NOMO-1 (cell line): ENCODE results near the gene ARIH1.
A peak's percentile ranks its signal among the peaks of the same experiment; 100 is the strongest.
"Not testable (repeated sequence)": the region's sequence is repeated elsewhere in the genome, so short reads cannot be mapped to it uniquely, and the experiment has no call there.

Experiments
- DNase-seq, 2 experiments: peaks; one replicate each; lab custom pipeline; 2025; ENCODE audit not compliant: unreplicated experiment in 2 of 2; lab: John Stamatoyannopoulos, UW

ARIH1 gene

DNA sequence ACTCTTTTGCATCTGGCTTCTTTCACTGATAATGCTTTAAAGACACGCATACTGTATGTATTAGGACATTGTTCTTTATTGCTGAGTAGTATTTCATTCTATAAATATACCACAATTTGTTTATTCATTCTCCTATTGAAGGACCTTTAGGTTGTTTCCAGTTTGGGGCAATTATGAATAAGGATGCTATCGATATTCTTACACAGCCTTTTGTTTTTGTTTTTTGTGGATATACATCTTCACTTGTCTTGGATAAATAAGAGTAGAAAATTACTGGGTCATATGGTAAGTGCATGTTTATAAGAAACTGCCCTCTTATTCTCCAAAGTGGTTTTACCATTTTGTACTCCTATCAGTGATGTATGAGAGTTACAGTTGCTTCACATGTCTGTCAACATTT, 118.5 kb downstream of the ARIH1 start:
- DNase-seq, result no peak

DNA sequence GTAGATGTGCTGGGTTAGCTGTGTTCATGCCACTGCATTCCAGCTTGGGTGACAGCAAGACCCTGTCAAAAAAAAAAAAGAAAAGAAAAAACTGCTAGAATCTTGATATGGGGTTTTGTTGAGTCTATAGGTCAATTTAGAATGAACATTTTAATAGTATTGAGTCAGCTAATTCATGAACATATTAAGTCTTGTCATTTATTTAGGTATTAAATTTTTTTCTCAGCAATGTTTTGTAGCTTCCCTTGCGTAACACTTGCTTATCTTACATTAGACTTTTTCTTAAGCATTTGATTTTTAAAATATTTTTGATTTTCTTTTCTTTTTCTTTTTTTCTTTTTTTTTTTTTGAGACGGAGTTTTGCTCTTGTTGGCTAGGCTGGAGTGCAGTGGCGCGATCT, 119.7 kb downstream of the ARIH1 start:
- no peak for DNase-seq

DNA sequence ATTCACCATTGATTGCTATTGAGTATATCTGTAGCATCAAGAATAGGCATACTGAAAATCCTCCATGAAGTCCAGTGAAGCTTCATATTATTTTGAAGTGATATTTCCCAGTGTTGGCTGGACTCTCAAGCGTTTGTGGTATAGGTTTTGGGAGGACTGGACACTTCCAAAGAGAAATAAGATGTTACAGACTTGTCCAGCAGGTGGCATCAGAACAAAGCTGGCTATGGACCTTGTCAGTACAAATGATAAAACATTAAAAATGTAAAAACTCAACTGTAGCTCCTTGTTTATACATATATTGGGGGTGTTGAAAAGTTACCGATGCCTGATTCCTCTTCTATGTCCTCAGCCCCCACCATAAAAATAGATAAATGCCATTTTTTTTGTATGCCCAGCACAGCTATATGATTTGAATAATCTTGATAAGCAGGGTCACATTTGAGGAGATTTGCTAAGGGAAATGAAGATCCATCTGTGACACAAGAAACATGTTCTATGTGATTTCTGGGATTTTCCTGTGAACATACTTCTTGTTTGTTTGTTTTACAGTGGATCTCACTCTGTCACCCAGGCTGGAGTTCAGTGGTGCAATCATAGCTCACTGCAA, 125.8 kb downstream of the ARIH1 start:
- peak in 1 of 2 experiments; percentile 39 for DNase-seq

DNA sequence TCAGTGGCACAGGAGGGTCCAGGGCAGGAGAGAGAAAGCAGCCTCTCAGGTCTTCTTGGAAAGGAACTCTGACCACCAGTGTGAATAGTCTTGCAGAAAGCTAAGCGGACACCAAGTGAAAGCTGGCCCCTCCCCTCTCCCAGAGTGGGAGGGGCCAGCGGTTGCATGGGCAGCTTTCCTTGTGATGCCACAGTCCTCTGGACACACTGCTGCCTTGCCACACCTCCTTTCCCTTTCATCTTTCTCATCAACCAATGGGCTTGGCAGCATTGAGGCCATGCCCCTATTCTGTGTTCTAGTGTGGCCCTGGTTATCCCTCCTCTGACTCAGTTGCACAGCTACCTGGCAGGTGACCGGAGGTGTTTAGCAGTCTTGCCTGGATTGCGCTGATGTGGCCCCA, 130.7 kb downstream of the ARIH1 start:
- no peak for DNase-seq

DNA sequence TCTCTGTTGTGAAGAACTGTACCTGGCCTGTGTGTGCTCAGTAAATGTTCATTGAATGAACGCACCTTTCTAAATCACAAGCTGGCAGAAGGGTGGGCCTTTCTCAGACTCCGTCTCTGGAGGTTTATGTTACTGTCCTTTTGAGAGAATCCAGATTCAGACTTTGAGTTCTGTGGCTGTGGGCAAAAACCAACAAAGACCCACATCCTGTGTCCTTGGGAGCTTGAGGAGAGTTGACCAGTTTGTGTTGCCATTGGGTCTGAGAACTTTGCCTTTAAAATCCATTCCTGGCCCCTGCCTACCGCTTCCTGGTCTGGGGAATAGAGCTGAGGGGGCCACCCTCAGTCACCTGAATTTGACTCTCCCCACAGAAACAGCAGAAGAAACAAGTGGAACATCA, 134.0 kb downstream of the ARIH1 start:
- not testable (repeated sequence) for DNase-seq

DNA sequence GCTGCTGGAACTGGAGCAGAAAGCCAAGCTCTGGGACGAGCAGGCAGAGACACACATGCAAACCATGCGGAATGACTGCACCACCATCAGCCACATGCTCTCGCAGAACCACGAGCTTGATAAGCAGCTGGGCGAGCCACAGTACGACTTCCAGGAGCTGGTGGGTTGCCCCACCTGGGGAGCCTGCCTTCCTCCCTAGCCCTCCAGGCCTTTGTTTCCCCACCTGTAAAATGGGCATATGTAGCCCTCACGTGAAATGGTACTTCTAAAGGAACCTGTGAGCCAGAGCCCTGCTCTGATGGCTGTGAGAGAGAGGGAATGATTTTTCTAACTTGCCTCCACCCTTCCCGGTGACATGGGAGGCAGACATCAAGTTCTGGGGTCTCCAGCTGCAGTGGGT, 135.7 kb downstream of the ARIH1 start:
- no peak for DNase-seq

DNA sequence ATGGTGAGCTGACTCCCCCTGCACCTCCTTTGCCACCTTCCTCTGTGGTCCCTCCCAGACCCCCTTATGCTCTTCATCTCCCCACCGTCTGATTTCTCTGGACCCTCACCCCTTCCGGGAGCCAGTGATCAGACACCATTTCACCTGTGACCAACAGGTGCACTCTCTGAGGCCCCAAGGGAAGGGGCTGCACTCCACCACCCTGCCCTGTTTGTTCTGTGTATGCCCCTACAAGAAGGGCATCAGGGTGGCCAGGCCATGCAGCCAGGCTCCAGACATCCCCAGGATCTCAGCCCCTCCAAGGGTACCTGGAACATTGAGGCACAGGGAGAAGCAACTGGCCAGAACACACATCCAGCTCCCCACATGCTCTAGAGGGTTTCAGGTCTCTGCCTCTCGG, 138.2 kb downstream of the ARIH1 start:
- not testable (repeated sequence) for DNase-seq

DNA sequence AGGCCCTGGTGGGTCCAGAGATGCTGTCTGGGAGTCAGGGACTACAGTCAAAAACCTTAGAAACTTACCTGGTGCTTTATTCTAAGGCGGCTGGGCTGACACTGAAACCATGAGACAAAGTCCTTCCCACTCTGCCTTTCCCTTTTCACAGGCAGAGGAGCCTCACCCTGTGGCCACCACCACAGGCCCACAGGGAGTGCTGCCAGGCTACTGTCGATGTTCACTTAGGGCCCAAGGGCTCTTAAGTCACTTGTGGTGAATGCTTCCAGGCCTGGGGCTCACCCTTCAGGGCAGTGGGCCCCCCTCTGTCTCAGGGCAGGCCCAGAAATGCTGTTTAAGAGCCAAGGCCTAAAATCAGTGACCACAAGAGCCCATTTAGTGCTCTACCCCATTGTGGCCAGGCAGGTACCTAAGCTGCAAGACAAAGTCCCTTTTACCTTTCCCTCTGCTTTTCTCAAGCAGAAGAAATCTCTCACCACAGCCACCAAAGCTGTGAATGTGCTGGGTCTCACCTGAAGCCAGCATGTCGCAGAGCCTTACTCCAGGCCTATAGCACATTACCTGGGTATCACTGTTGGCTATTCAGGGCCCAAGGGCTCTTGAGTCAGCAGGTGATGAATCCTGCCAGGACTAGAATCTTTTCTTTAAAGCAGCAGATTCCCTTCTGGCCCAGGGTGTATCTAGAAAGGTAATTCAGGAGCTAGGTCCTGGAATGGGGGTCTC, 140.8 kb downstream of the ARIH1 start:
- no peak for DNase-seq

DNA sequence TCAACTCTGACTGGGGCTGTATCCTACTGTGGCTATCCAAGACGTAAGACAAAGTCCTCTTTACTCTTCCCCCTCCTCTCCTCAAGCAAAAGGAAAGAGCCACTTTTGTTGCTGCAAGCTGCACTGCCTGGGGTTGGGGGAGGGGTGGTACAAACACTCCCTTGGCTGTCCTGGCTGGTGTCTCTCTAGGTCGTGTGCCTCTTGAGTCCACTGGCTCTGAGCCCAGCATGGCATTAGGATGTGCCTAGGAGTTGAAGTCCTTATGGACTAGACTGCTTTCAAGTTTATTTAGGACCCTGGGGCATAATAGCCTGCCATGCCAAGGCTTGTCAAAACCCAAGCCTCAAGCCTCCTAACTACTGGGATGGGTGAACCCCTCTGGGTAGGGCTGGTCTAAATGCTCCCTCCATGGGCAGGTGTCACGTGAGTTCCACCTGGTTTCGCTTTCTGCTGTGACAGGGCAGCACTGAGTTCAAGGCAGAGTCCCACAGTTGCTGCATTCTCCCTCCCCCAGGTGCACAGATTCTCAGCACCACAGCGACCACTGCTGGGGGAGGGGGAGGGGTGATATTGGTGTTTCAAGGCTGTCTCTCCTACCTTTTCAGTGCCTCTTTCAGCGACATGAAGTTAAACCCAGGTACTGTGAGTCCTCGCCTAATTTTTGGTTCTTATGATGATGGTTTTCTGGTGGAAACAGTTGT, 141.6 kb downstream of the ARIH1 start:
- not testable (repeated sequence) for DNase-seq

DNA sequence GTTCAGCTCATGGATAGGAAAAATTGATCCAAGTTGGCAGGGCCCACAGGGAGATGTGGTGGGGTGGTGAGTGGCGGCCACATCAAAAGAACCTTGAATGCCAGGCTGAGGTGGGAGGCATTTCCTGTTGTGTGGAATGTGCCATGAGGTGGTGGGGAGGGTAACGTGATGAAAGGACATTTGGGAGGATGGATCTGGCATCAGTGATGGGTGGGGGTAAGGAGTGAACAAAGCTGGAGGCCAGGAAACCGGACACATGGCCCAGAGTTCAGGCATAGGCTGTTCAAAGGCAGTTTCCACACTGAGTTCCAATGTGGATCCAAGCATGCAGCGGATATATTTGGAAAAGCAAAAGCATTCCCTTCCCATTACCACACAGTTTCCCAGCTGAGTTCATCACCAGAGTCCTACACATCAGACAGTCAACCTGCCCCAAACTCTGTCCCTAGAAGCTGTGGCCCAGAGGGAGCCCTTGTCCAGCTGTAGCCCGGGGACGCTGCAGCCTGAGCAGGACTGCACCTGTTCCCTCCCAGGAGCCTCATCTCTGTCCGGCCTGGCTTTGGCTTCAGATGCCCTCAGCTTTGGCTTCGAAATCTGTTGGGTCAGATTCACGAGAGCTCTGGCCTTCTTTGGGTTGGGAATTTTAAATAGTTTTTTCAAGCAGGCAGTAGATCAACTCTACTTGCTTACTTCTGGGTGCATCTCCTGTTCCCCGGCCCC, 142.5 kb downstream of the ARIH1 start:
- no peak for DNase-seq

DNA sequence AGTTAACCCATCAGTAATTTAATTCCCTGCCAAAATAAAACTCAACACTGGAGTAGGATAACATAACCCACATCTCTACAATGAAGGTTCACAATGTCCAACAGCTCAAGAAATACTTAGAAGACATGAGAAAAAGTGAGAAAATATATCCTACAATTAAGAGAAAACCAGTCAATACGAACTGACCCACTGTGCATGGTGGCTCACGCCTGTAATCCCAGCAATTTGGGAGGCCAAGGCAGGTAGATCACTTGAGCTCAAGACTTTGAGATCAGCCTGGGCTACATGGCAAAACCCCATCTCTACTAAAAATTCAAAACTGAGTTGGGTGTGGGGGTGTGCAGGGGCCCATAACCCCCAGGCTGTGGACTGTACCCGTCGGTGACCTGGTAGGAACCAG, 149.7 kb downstream of the ARIH1 start:
- DNase-seq, result not testable (repeated sequence)

DNA sequence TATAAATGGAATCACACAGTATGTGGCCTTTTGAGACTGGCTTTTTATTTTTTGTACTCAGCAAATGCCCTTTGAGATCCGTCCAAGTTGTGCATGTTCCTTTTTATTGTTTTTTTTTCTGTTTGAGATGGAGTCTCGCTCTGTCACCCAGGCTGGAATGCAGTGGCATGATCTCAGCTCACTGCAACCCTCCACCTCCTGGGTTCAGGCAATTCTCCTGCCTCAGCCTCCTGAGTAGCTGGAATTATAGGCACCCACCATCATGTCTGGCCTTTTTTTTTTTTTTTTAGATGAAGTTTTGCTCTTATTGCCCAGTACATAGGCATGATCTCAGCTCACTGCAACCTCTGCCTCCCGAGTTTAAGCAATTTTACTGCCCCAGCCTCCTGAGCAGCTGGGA, 152.0 kb downstream of the ARIH1 start:
- DNase-seq, result not testable (repeated sequence)

DNA sequence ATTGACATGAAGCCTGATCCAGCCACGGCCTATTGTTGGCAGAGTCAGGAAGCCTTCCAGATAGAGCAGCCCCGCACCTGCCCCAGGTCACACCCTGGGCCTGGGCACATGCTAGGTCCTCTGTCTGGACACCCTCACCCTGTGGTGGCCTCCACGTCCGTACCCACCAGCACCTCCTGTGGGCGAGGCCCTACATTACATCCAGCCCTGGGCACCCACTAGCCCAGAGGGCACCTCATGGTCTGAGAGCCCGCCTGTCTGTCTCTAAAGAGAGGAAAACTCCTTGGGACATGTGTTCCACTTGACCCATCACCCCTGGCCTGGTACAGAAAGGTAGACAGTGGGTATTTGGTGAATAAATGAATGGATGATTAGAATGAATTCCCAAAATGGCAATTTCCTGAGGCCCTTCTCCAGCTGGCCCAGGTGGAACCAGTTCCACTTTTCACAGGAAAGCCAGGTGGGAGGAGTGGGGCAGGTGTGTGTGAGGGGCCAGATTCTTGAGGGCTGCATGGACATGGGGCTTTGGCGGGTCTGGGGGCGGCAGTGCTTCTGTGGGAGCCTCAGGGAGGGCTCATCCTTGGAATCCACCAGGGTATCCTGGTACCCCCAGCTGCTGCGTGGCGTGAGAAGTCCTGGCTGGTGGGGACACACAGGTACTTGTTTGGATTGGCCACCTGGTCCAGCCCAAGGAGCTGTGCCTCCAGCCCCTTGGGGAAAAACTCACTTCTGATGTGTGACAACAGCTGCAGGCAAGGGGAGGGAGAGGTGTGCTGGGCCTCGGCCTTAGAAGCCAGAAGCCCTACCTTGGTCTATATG, 154.3 kb downstream of the ARIH1 start:
- not testable (repeated sequence) for DNase-seq

DNA sequence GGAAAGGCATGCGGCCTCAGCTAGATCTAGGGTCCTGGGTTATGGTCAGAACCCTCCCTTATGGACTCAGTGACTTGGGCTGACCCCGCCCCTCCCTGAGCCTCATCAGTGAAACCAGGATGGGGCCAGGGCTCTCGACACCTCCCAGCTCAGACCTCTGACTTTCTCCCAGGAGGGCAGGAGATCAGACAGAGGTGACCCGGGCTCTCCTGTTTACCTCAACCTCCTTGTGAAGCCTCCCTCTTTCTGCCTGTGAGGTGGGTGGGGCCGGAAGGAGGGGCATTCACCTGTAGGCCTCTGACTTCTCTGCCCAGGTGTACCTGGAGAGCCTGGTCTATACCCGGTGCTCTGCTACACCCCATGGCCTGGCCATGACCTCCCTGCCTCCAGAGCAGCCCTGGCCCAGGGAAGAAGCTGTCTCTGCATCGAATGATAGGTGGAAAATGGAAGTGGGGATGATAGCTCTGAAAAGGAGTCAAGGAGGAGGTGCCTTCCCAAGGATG, 155.0 kb downstream of the ARIH1 start:
- DNase-seq, result not testable (repeated sequence)

DNA sequence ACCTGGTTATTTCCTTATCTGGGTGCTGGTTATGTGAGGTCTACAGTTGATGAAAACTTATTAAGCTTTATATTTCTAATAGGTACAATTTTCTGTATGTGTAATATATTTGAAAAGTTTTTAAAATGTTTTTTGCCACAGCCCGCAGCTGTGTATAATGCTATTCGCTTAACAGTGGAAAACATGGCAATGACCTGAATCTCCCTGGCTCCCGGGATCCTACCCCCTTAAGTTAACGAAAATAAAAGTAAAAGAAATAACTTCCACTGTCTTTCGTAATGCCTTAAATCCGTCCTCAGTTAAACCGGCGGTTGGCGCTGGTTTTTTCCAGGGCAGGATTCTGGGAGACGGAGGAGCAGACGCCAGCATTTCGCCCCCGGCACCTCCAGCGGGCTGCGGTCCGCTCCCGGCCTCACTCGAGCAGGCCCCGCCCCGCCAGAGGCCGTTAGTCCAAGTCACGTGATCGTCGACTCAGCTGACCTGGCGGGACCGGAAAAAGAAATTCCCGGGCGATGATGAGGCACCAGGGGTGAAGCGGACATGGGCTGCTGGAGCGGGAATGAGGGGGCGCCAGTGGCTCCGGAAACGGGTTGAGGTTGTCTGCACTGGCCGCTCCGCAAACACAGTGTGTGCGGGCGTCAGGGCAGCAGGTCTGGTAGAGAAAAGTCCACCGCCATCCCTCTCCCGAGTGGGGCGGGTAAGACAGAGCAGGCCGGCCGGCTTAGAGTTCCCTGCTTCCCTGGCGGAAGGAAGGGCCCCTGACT, 162.6 kb downstream of the ARIH1 start:
- DNase-seq, result not testable (repeated sequence)

DNA sequence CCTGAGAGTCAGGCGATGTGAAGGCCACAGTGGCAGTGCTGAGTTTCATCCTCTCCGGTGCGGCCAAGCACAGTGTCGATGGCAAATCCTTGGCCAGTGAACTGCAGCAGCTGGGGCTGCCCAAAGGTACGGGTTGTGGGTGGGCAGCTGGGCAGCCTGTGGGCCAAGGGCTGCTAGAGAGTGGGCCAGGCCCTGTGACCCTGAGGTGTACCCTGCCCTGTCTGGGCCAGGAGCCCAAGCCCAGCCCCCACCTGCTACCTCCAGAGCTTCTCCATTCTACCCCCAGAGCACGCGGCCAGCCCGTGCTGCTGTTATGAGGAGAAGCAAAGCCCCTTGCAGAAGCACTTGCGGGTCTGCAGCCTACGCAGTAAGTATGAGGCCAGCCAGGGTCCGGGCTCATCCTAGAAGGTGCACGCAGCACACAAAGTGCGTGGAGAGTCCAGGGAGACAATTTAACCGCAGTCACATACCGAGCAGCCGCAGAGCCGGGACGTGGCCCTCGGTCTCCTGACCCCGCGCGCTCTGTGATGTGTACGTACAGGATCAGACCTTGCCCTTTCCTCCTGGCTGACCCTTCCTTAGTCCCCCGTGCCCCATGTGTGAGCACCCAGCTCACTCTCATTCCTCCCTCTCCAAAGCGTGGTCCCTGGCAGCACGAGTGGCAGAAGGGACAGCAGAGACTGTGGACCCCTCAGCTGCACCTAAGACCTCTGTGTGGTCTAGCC, 165.8 kb downstream of the ARIH1 start:
- not testable (repeated sequence) for DNase-seq

DNA sequence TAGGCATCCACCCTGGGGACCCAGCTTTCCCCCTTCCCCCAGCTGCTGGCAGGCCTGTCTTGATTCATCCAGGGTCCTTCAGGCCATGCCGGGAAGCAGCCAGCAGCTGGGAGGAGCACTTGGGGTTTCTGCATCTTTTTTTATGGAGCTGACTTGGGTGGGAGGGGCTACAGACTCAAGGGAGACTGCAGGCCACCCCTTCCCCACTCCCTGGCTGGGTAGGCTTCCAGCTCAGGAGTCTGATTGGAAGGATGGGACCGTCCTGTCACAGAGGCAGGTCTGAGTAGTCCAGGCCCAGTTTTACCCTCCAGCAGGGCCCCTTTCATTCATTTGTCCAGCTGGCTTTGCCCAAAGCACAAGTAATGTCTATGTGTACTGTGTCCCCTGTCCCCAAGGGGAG, 168.1 kb downstream of the ARIH1 start:
- not testable (repeated sequence) for DNase-seq

DNA sequence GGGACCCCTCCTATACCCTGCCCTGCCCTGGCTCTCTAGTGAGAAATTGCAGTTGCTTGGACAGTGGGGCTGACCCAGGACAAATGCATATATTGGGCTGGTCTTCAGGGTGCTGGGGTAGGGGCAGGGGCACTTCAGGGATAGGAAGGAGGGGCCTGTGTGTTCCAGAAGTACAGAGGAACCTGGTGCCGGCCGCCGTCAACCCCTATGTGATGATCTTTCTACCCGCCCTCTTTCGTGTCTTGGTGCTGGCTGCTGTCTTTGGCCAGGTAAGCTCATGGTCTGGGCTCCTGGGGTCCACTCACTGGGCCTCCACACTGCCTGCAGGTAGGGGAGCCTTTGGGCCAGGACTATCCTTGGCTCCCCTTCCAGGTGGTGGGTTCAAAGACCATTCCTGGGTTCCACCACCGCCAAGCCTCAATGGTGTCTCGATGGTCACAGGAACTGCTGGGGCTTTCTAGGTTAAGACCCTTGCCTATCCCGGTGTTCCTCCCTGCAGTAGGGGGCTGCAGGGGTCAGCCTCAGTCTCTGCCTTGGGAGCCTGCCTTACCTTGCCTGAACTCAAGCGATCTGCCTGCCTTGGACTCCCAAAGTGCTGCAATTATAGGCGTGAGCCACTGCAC, 174.6 kb downstream of the ARIH1 start:
- DNase-seq, result not testable (repeated sequence)
